HG03432 (cell line): ENCODE results near the gene TMEM82.

Source experiments
- ATAC-seq: cut with Tn5 transposase; IDR thresholded peaks from one replicate; pipeline ENCODE4 v1.9.1; 2021; ENCODE audit warnings: mild to moderate bottlenecking, moderate library complexity; ENCODE audit not compliant: unreplicated experiment

TMEM82 gene

GRCh38 chr1:15735304-15736037 is 6.8 kb upstream of the TMEM82 start:
- no peak for ATAC-seq

GRCh38 chr1:15736038-15736891 is 6.0 kb upstream of the TMEM82 start, which contains the start of gene SLC25A34:
Gene SLC25A34, plus strand, starts transcription at chr1:15736258. Its CDS starts 228 bp downstream, at chr1:15736486.
- ATAC-seq: no peak

GRCh38 chr1:15736892-15737261 is 5.4 kb upstream of the TMEM82 start:
- ATAC-seq: no peak

- no peak for ATAC-seq
These were observed 4.7 kb upstream of the TMEM82 start for GRCh38 chr1:15737324-15738319.

GRCh38 chr1:15738416-15739113 is 3.7 kb upstream of the TMEM82 start:
- no peak for ATAC-seq

- no peak for ATAC-seq
These were observed 3.0 kb upstream of the TMEM82 start for GRCh38 chr1:15739259-15739658.

GRCh38 chr1:15739745-15740144 is 2.6 kb upstream of the TMEM82 start:
- no peak for ATAC-seq

GRCh38 chr1:15740924-15741850 is 1.1 kb upstream of the TMEM82 start:
- ATAC-seq: peak; percentile 60

GRCh38 chr1:15744122-15744679 is 1.9 kb downstream of the TMEM82 start:
- no peak for ATAC-seq

GRCh38 chr1:15747378-15747777 is 5.1 kb downstream of the TMEM82 start:
- ATAC-seq: no peak

GRCh38 chr1:15748264-15748663 is 6.0 kb downstream of the TMEM82 start:
- no peak for ATAC-seq

- ATAC-seq: no peak
These were observed 6.5 kb downstream of the TMEM82 start for GRCh38 chr1:15748690-15749398.

GRCh38 chr1:15749399-15750291 is 7.3 kb downstream of the TMEM82 start:
- no peak for ATAC-seq

GRCh38 chr1:15750924-15751323 is 8.6 kb downstream of the TMEM82 start:
- ATAC-seq: no peak

GRCh38 chr1:15751717-15752116 is 9.4 kb downstream of the TMEM82 start:
- ATAC-seq: no peak

- no peak for ATAC-seq
These were observed 11.5 kb downstream of the TMEM82 start for GRCh38 chr1:15753776-15754175.

- no peak for ATAC-seq
These were observed 12.8 kb downstream of the TMEM82 start for GRCh38 chr1:15755021-15755645.
